Measurements from ENCODE around the gene MTOR.

Gene MTOR

DNA sequence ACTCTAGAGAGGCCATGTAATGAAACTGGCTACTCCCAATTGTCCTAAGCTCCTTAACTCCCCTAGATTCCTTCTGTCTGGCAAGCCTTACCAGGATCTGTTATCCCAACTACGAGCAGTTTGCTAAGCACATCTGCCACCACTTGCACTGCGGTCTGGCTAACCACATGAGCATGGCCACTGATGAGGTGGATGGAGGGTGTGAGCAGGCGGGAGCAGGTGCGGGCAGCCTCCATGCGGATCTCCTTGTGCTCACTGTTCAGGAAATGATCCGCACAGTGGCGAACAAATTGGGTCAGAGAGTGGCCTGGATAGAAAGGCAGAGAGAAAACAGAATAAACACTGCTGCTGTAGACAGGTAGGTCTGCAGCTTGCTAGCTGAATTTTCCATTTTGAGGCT, 24.0 kb downstream of the MTOR start:
- Histone ChIP-seq H3K9me3 (ENCODE audit: control insufficient read depth, low read length) (no peaks in the 10 kb centered on the region), H3K36me3 (ENCODE audit: control insufficient read depth, insufficient read depth, low read length) (peaks cover 26% of the 10 kb centered on the region), H3K27me3 (ENCODE audit: control insufficient read depth, insufficient read depth, low read length) (no peaks in the 10 kb centered on the region), H3K4me1 (ENCODE audit: control insufficient read depth, insufficient read depth, low read length) (no peaks in the 10 kb centered on the region), H3K4me3 (ENCODE audit: low read length) (no peak overlapping the region), H3K9ac (ENCODE audit: low read length) (no peak overlapping the region)

- H3K9me3 ChIP-seq (ENCODE audit: control insufficient read depth, low read length), result no peaks in the 10 kb centered on the region
- no peak overlapping the region for H3K9ac ChIP-seq (ENCODE audit: low read length)
- peaks cover 26% of the 10 kb centered on the region for H3K36me3 ChIP-seq (ENCODE audit: control insufficient read depth, insufficient read depth, low read length)
- H3K4me3 ChIP-seq (ENCODE audit: low read length), result no peak overlapping the region
- no peaks in the 10 kb centered on the region for H3K4me1 ChIP-seq (ENCODE audit: control insufficient read depth, insufficient read depth, low read length)
- H3K27me3 ChIP-seq (ENCODE audit: control insufficient read depth, insufficient read depth, low read length), result no peaks in the 10 kb centered on the region
Measured at GRCh38 chr1:11237356-11237755, 25.0 kb downstream of the MTOR start.

- Histone ChIP-seq H3K27me3 (ENCODE audit: control insufficient read depth, insufficient read depth, low read length) (no peaks in the 10 kb centered on the region), H3K9me3 (ENCODE audit: control insufficient read depth, low read length) (no peaks in the 10 kb centered on the region), H3K4me3 (ENCODE audit: low read length) (no peak overlapping the region), H3K9ac (ENCODE audit: low read length) (no peak overlapping the region), H3K4me1 (ENCODE audit: control insufficient read depth, insufficient read depth, low read length) (no peaks in the 10 kb centered on the region), H3K36me3 (ENCODE audit: control insufficient read depth, insufficient read depth, low read length) (peaks cover 24% of the 10 kb centered on the region)
Measured at GRCh38 chr1:11233208-11233607, 29.1 kb downstream of the MTOR start.

DNA sequence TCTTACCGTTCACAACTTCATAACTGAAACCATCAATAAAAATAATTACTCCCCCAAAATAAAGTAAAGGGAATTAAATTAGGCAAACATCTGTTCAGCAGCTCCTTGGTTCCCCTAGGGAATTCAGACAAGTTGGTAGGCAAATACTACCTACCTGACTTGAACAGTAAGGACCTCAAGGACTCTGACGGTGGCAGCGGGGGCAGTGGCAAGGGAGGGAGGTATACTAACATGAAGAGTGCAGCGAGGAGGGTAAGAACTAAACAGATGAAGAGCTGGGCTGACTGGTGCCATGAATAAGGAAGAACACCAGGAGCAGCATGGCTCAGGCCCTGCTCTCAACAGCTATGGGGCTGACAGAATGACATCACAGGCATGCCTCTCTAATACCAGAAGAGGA, 33.1 kb downstream of the MTOR start:
- no peaks in the 10 kb centered on the region for H3K4me1 ChIP-seq (ENCODE audit: control insufficient read depth, insufficient read depth, low read length)
- H3K27me3 ChIP-seq (ENCODE audit: control insufficient read depth, insufficient read depth, low read length), result no peaks in the 10 kb centered on the region
- H3K4me3 ChIP-seq (ENCODE audit: low read length), result no peak overlapping the region
- H3K9me3 ChIP-seq (ENCODE audit: control insufficient read depth, low read length), result no peaks in the 10 kb centered on the region
- no peak overlapping the region for H3K9ac ChIP-seq (ENCODE audit: low read length)
- H3K36me3 ChIP-seq (ENCODE audit: control insufficient read depth, insufficient read depth, low read length), result peaks cover 10% of the 10 kb centered on the region

DNA sequence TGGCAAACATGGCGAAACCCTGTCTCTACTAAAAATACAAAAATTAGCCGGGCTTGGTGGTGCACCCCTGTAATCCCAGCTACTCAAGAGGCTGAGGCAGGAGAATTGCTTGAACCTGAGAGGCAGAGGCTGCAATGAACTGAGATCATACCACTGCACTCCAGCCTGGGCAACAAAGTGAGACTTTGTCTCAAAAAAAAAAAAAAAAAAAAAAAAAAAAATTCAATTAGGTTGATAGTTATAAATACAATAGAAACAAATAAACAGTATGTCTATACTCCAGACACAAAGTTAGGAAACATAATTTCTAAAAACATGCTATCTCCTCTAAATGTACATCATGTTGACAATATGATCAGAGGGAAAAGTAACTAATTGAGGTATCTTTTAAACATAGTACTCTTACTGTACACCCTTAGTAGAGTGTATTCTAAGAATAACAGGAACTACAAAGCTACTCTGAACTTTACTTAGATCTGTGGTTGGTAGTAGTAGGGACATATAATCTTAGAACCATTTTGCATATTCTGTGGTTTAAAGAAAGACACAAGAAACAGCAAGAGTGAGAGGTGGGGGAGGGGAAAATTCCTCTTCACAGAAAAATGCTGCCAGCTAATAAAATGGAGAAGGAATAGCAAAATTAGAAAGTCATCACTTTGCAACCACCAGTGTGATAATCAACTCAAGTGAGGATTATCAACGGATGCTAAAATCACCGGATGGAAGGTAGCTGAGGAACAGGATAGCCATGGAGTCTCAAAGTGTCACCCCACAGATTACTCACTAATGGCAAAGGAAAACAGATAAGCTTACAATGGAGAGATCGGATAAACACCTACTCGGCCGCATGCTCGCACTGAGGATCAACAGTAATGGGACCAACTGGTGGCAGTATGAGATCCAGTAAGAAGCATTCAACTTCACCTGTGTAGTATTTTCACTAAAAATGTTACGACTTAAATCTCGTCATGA, 35.0 kb downstream of the MTOR start:
- H3K36me3 ChIP-seq (ENCODE audit: control insufficient read depth, insufficient read depth, low read length), result peaks cover 10% of the 10 kb centered on the region
- H3K27me3 ChIP-seq (ENCODE audit: control insufficient read depth, insufficient read depth, low read length), result no peaks in the 10 kb centered on the region
- no peak overlapping the region for H3K4me3 ChIP-seq (ENCODE audit: low read length)
- H3K9me3 ChIP-seq (ENCODE audit: control insufficient read depth, low read length), result no peaks in the 10 kb centered on the region
- H3K9ac ChIP-seq (ENCODE audit: low read length), result no peak overlapping the region
- H3K4me1 ChIP-seq (ENCODE audit: control insufficient read depth, insufficient read depth, low read length), result no peaks in the 10 kb centered on the region

- H3K27me3 ChIP-seq (ENCODE audit: control insufficient read depth, insufficient read depth, low read length), result no peaks in the 10 kb centered on the region
- H3K4me3 ChIP-seq (ENCODE audit: low read length), result no peak overlapping the region
- H3K9ac ChIP-seq (ENCODE audit: low read length), result no peak overlapping the region
- no peaks in the 10 kb centered on the region for H3K4me1 ChIP-seq (ENCODE audit: control insufficient read depth, insufficient read depth, low read length)
- no peaks in the 10 kb centered on the region for H3K36me3 ChIP-seq (ENCODE audit: control insufficient read depth, insufficient read depth, low read length)
- no peaks in the 10 kb centered on the region for H3K9me3 ChIP-seq (ENCODE audit: control insufficient read depth, low read length)
Measured at GRCh38 chr1:11216074-11216473, 46.3 kb downstream of the MTOR start.

DNA sequence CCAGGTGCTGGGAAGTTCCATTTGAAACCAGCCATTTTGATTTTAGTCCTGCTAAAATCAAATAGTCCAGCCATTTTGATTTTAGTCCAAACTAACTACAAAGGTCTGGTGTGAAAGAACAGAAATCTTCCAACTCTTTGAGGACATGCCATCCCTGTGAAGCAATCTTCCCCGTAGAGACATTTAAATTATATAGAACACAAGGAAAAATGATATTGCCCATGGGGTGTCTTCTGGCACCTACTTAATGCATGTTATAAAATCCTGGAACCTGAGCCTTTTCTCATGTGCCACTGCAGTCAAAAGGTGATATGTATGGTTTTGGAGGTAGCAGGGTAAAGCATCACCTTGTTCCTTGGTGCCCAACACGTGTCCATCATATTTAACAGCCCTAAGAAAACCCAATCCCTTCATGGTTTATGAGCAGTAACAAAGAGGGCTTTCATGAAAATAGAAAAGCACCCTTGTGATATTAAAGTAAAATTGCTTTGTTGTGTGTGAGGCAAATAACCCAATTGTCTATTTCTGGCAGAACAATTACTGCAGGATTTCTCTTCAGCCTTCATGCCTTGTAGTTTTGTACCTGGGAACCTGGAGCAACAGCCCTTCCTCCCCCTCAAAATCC, 46.9 kb downstream of the MTOR start:
- Histone ChIP-seq H3K27me3 (ENCODE audit: control insufficient read depth, insufficient read depth, low read length) (no peaks in the 10 kb centered on the region), H3K36me3 (ENCODE audit: control insufficient read depth, insufficient read depth, low read length) (no peaks in the 10 kb centered on the region), H3K4me1 (ENCODE audit: control insufficient read depth, insufficient read depth, low read length) (no peaks in the 10 kb centered on the region), H3K9me3 (ENCODE audit: control insufficient read depth, low read length) (no peaks in the 10 kb centered on the region), H3K4me3 (ENCODE audit: low read length) (no peak overlapping the region), H3K9ac (ENCODE audit: low read length) (no peak overlapping the region)

GRCh38 chr1:11214698-11215380, 47.5 kb downstream of the MTOR start:
- no peak overlapping the region for H3K4me3 ChIP-seq (ENCODE audit: low read length)
- no peak overlapping the region for H3K9ac ChIP-seq (ENCODE audit: low read length)
- no peaks in the 10 kb centered on the region for H3K36me3 ChIP-seq (ENCODE audit: control insufficient read depth, insufficient read depth, low read length)

GRCh38 chr1:11211925-11212587, 50.3 kb downstream of the MTOR start:
- no peaks in the 10 kb centered on the region for H3K36me3 ChIP-seq (ENCODE audit: control insufficient read depth, insufficient read depth, low read length)
- H3K4me3 ChIP-seq (ENCODE audit: low read length), result no peak overlapping the region
- no peaks in the 10 kb centered on the region for H3K9me3 ChIP-seq (ENCODE audit: control insufficient read depth, low read length)
- no peaks in the 10 kb centered on the region for H3K4me1 ChIP-seq (ENCODE audit: control insufficient read depth, insufficient read depth, low read length)
- H3K27me3 ChIP-seq (ENCODE audit: control insufficient read depth, insufficient read depth, low read length), result no peaks in the 10 kb centered on the region
- H3K9ac ChIP-seq (ENCODE audit: low read length), result no peak overlapping the region

More at GRCh38 chr1:11214698-11215380, 47.5 kb downstream of the MTOR start:
- H3K27me3 ChIP-seq (ENCODE audit: control insufficient read depth, insufficient read depth, low read length), result no peaks in the 10 kb centered on the region
- no peaks in the 10 kb centered on the region for H3K4me1 ChIP-seq (ENCODE audit: control insufficient read depth, insufficient read depth, low read length)
- no peaks in the 10 kb centered on the region for H3K9me3 ChIP-seq (ENCODE audit: control insufficient read depth, low read length)

GRCh38 chr1:11211461-11211860, 50.9 kb downstream of the MTOR start:
- no peak overlapping the region for H3K9ac ChIP-seq (ENCODE audit: low read length)
- no peaks in the 10 kb centered on the region for H3K4me1 ChIP-seq (ENCODE audit: control insufficient read depth, insufficient read depth, low read length)
- no peaks in the 10 kb centered on the region for H3K36me3 ChIP-seq (ENCODE audit: control insufficient read depth, insufficient read depth, low read length)
- H3K4me3 ChIP-seq (ENCODE audit: low read length), result no peak overlapping the region
- no peaks in the 10 kb centered on the region for H3K27me3 ChIP-seq (ENCODE audit: control insufficient read depth, insufficient read depth, low read length)
- no peaks in the 10 kb centered on the region for H3K9me3 ChIP-seq (ENCODE audit: control insufficient read depth, low read length)

- H3K36me3 ChIP-seq (ENCODE audit: control insufficient read depth, insufficient read depth, low read length), result no peaks in the 10 kb centered on the region
- no peaks in the 10 kb centered on the region for H3K4me1 ChIP-seq (ENCODE audit: control insufficient read depth, insufficient read depth, low read length)
- H3K9ac ChIP-seq (ENCODE audit: low read length), result no peak overlapping the region
Measured at GRCh38 chr1:11207898-11208611, 54.3 kb downstream of the MTOR start.

More at GRCh38 chr1:11207898-11208611, 54.3 kb downstream of the MTOR start:
- Histone ChIP-seq H3K27me3 (ENCODE audit: control insufficient read depth, insufficient read depth, low read length) (no peaks in the 10 kb centered on the region), H3K9me3 (ENCODE audit: control insufficient read depth, low read length) (no peaks in the 10 kb centered on the region), H3K4me3 (ENCODE audit: low read length) (no peak overlapping the region)
